ENCODE measurements around the gene GXYLT1. TPM values are rescaled to one million over a fixed set of nuclear protein-coding genes. Genes with fewer than 3 reads are reported as not detected.

The GXYLT1 gene
- total and polyA plus RNA-seq, 2 donors (not counting 3 experiments of a cell fraction or from before 2014, with no cell fraction given) = 6.8 to 23.0 TPM

GRCh38 chr12:42156232-42156631 lies 11.6 kb upstream of the GXYLT1 start:
- Histone ChIP-seq H3K9me3 (replicated peaks; ENCODE audit: control insufficient read depth, insufficient read depth, low read length) (no peaks in the 10 kb centered on the region), H2AFZ (ENCODE audit: low read depth, low read length) (no peak overlapping the region), H4K20me1 (replicated peaks; ENCODE audit: control insufficient read depth, extremely low read depth, insufficient read depth, low read length) (no peaks in the 10 kb centered on the region), H3K79me2 (ENCODE audit: control insufficient read depth, insufficient read depth, low read length) (no peaks in the 10 kb centered on the region), H3K27me3 (ENCODE audit: control insufficient read depth in 2 of 2, insufficient read depth in 2 of 2, low read length in 2 of 2) (no peaks in the 10 kb centered on the region), H3K27ac (ENCODE audit: insufficient read depth, low read depth, low read length) (no peak overlapping the region), H3K9ac (replicated peaks; ENCODE audit: extremely low read depth, insufficient read depth, low read length) (no peak overlapping the region), H3K36me3 (ENCODE audit: control insufficient read depth in 2 of 2, extremely low read depth in 1 of 2, insufficient read depth in 2 of 2, low read length in 2 of 2) (peaks cover 0 to 3% of the 10 kb centered on the region in 2 experiments), H3K4me3 (replicated peaks in 1 of 3; ENCODE audit: insufficient read depth in 1 of 3, low read depth in 1 of 3, low read length in 3 of 3) (no peak overlapping the region), H3K4me2 (ENCODE audit: insufficient read depth, low read length) (no peak overlapping the region), H3K9me1 (replicated peaks; ENCODE audit: control insufficient read depth, extremely low read depth, insufficient read depth, low read length) (no peaks in the 10 kb centered on the region), H3K4me1 (ENCODE audit: control insufficient read depth, extremely low read depth, insufficient read depth, low read length) (no peaks in the 10 kb centered on the region)
- DNase-seq (ENCODE audit: low read depth, low spot score) (no peak), FAIRE-seq (no peak)
- BruUV-seq (replicated peaks) = no TSS peak
- POLR2A ChIA-PET = no interaction called here
- dilution Hi-C loops (cut with MboI; ENCODE audit: extremely low pct_ligation_motif_present, low sequenced_read_pairs) (no loop called here), intact Hi-C loops (cut with micrococcal nuclease) (no loop called here)
- CTCF ChIA-PET = no interaction called here
- no peak for TF ChIP-seq JUN (IDR thresholded peaks at IDR 0.05; ENCODE audit: borderline replicate concordance, insufficient read depth, insufficient read length, low read depth)
- TF ChIP-seq MYC (IDR thresholded peaks at IDR 0.05; ENCODE audit: low read depth, low read length) = no peak
- TF ChIP-seq CTCF (IDR thresholded peaks at IDR 0.05; ENCODE audit: extremely low read depth in 1 of 2, insufficient read depth in 1 of 2, low read depth in 1 of 2, low read length in 2 of 2) = no peak
- no peak for TF ChIP-seq POLR2A (IDR thresholded peaks at IDR 0.05; ENCODE audit: low read depth, low read length)

- POLR2A ChIA-PET = no interaction called here
- no peaks in the 10 kb centered on the region for H3K36me3 ChIP-seq (ENCODE audit: control insufficient read depth in 2 of 2, extremely low read depth in 1 of 2, insufficient read depth in 2 of 2, low read length in 2 of 2)
- H4K20me1 ChIP-seq (replicated peaks; ENCODE audit: control insufficient read depth, extremely low read depth, insufficient read depth, low read length) = peaks cover 4% of the 10 kb centered on the region
- no peak overlapping the region for H3K27ac ChIP-seq (ENCODE audit: insufficient read depth, low read depth, low read length)
- DNase-seq (ENCODE audit: low read depth, low spot score) (peak; percentile 6), FAIRE-seq (no peak)
- H3K9me3 ChIP-seq (replicated peaks; ENCODE audit: control insufficient read depth, insufficient read depth, low read length) = no peaks in the 10 kb centered on the region
- peak overlapping the region in 1 of 3 experiments; percentile 74 for H3K4me3 ChIP-seq (replicated peaks in 1 of 3; ENCODE audit: insufficient read depth in 1 of 3, low read depth in 1 of 3, low read length in 3 of 3)
- H3K9ac ChIP-seq (replicated peaks; ENCODE audit: extremely low read depth, insufficient read depth, low read length) = no peak overlapping the region
- H3K4me1 ChIP-seq (ENCODE audit: control insufficient read depth, extremely low read depth, insufficient read depth, low read length) = peaks cover 14% of the 10 kb centered on the region
- H3K9me1 ChIP-seq (replicated peaks; ENCODE audit: control insufficient read depth, extremely low read depth, insufficient read depth, low read length) = no peaks in the 10 kb centered on the region
- H3K79me2 ChIP-seq (ENCODE audit: control insufficient read depth, insufficient read depth, low read length) = peaks cover 35% of the 10 kb centered on the region
- peak overlapping the region; percentile 96 for H2AFZ ChIP-seq (ENCODE audit: low read depth, low read length)
- CTCF ChIA-PET = interaction anchor here (1.0 to 1.4 kb wide), 5 partner anchors 9 to 882 kb away, joined by 3 to 10 read pairs (median 4); no protein-coding TSS in a partner anchor
- BruUV-seq (replicated peaks) = no TSS peak
- H3K4me2 ChIP-seq (ENCODE audit: insufficient read depth, low read length) = peak overlapping the region; percentile 92
- dilution Hi-C loops (cut with MboI; ENCODE audit: extremely low pct_ligation_motif_present, low sequenced_read_pairs) (no loop called here), intact Hi-C loops (cut with micrococcal nuclease) (no loop called here)
- TF ChIP-seq POLR2A (IDR thresholded peaks at IDR 0.05; ENCODE audit: low read depth, low read length) (no peak), CTCF (IDR thresholded peaks at IDR 0.05; ENCODE audit: extremely low read depth in 1 of 2, insufficient read depth in 1 of 2, low read depth in 1 of 2, low read length in 2 of 2) (no peak), FOS (IDR thresholded peaks at IDR 0.05; ENCODE audit: borderline replicate concordance, insufficient read depth, low read length) (no peak), POLR2AphosphoS5 (IDR thresholded peaks at IDR 0.05; ENCODE audit: insufficient read depth, low read depth, low read length) (no peak), GATA2 (IDR thresholded peaks at IDR 0.05; ENCODE audit: insufficient read depth, insufficient read length, low read depth, low read length) (no peak), JUN (IDR thresholded peaks at IDR 0.05; ENCODE audit: borderline replicate concordance, insufficient read depth, insufficient read length, low read depth) (no peak), MAX (IDR thresholded peaks at IDR 0.05; ENCODE audit: insufficient read depth, insufficient read length) (no peak), EZH2 (IDR thresholded peaks at IDR 0.05; ENCODE audit: borderline replicate concordance, low read depth, low read length, severe bottlenecking) (no peak), MYC (IDR thresholded peaks at IDR 0.05; ENCODE audit: low read depth, low read length) (no peak)
- no peaks in the 10 kb centered on the region for H3K27me3 ChIP-seq (ENCODE audit: control insufficient read depth in 2 of 2, insufficient read depth in 2 of 2, low read length in 2 of 2)
Observed at GRCh38 chr12:42145552-42146215, 1.0 kb upstream of the GXYLT1 start.
